HG03469 (cell line): Measurements from ENCODE around the gene DEGS1.

Experiments
- ATAC-seq: cut with Tn5 transposase; IDR thresholded peaks from one replicate; pipeline ENCODE4 v1.9.1; 2021; ENCODE audit warnings: mild to moderate bottlenecking, moderate library complexity, moderate number of reproducible peaks; ENCODE audit not compliant: unreplicated experiment

The DEGS1 gene

GRCh38 chr1:224182866-224183590 is at the start of gene DEGS1:
Gene DEGS1 (plus strand): TSS chr1:224183240. CDS start chr1:224183337, 97 bp downstream.
- peak; percentile 34 for ATAC-seq

- ATAC-seq, result no peak
Measured at GRCh38 chr1:224133741-224134299, 49.2 kb upstream of the DEGS1 start.

- ATAC-seq, result no peak
Measured at GRCh38 chr1:224137518-224137917, 45.5 kb upstream of the DEGS1 start.

- no peak for ATAC-seq
Measured at GRCh38 chr1:224138198-224138597, 44.8 kb upstream of the DEGS1 start.

GRCh38 chr1:224141693-224142092 is 41.3 kb upstream of the DEGS1 start:
- ATAC-seq, result no peak

- ATAC-seq, result no peak
Measured at GRCh38 chr1:224149709-224150108, 33.3 kb upstream of the DEGS1 start.

GRCh38 chr1:224151117-224151516 is 31.9 kb upstream of the DEGS1 start:
- ATAC-seq, result no peak

- no peak for ATAC-seq
Measured at GRCh38 chr1:224157316-224157715, 25.7 kb upstream of the DEGS1 start.

- ATAC-seq, result no peak
Measured at GRCh38 chr1:224159541-224159940, 23.5 kb upstream of the DEGS1 start.

- no peak for ATAC-seq
Measured at GRCh38 chr1:224160171-224160682, 22.8 kb upstream of the DEGS1 start.

GRCh38 chr1:224162768-224163167 is 20.3 kb upstream of the DEGS1 start:
- no peak for ATAC-seq

GRCh38 chr1:224163311-224163710 is 19.7 kb upstream of the DEGS1 start:
- ATAC-seq, result no peak

- peak; percentile 90 for ATAC-seq
Measured at GRCh38 chr1:224168859-224169380, 14.1 kb upstream of the DEGS1 start.

- no peak for ATAC-seq
Measured at GRCh38 chr1:224169718-224170270, 13.2 kb upstream of the DEGS1 start.

GRCh38 chr1:224170343-224170742 is 12.7 kb upstream of the DEGS1 start:
- no peak for ATAC-seq

GRCh38 chr1:224170748-224171478 is 12.1 kb upstream of the DEGS1 start:
- no peak for ATAC-seq

GRCh38 chr1:224172229-224172628 is 10.8 kb upstream of the DEGS1 start:
- no peak for ATAC-seq

- no peak for ATAC-seq
Measured at GRCh38 chr1:224173523-224173922, 9.5 kb upstream of the DEGS1 start.

- no peak for ATAC-seq
Measured at GRCh38 chr1:224175617-224176016, 7.4 kb upstream of the DEGS1 start.

GRCh38 chr1:224177356-224177999 is 5.6 kb upstream of the DEGS1 start:
- ATAC-seq, result no peak

- no peak for ATAC-seq
Measured at GRCh38 chr1:224178894-224179293, 4.1 kb upstream of the DEGS1 start.
